SU-DHL-6 (cell line): ENCODE measurements around the gene KRT77.

Experiments
- H2AFZ ChIP-seq: fragments of 200-600 bp; sonication (generic); 2 replicates; pipeline ENCODE4 v1.6.1; 2014; ENCODE audit warnings: low read depth, mild to moderate bottlenecking, moderate library complexity, mixed read lengths, antibody characterized with exemption, low read length; ENCODE audit not compliant: severe bottlenecking
- H3F3A ChIP-seq: fragments of 200-600 bp; shearing (Covaris generic); 2 replicates; pipeline ENCODE4 v1.6.0; 2016; ENCODE audit warnings: antibody characterized with exemption, mild to moderate bottlenecking; ENCODE audit not compliant: insufficient read depth
- H3K27ac ChIP-seq: fragments of 200-600 bp; sonication (generic); 2 replicates; pipeline ENCODE4 v1.5.1; 2016; ENCODE audit warnings: low read depth, mild to moderate bottlenecking, low read length, moderate library complexity, mixed read lengths
- H3K27me3 ChIP-seq: fragments of 200-600 bp; sonication (generic), shearing (Covaris generic); 2 replicates; pipeline ENCODE4 v1.6.0; 2014; ENCODE audit warnings: mild to moderate bottlenecking, low read length
- H3K36me3 ChIP-seq: fragments of 200-600 bp; sonication (generic); 2 replicates; pipeline ENCODE4 v1.6.1; 2014; ENCODE audit warnings: mild to moderate bottlenecking, low read length, mixed read lengths
- H3K4me2 ChIP-seq: fragments of 300-600, 200-600 bp; shearing (Covaris generic), sonication (generic); 2 replicates; pipeline ENCODE4 v1.6.0; 2014; ENCODE audit warnings: low read length, low read depth, mild to moderate bottlenecking; ENCODE audit not compliant: poor library complexity, severe bottlenecking
- H3K4me3 ChIP-seq: fragments of 200-600 bp; sonication (generic); 2 replicates; pipeline ENCODE4 v1.5.1; 2014; ENCODE audit warnings: antibody characterized with exemption, low read length, mild to moderate bottlenecking, mixed read lengths; ENCODE audit not compliant: insufficient read depth, poor library complexity, severe bottlenecking
- H3K79me2 ChIP-seq: fragments of 200-600 bp; sonication (generic); 2 replicates; pipeline ENCODE4 v1.6.1; 2014; ENCODE audit warnings: mild to moderate bottlenecking, low read length, moderate library complexity; ENCODE audit not compliant: insufficient read depth
- H3K9ac ChIP-seq: fragments of 200-600 bp; sonication (generic); 2 replicates; pipeline ENCODE4 v1.7.0; 2014; ENCODE audit warnings: mild to moderate bottlenecking, low read length
- H3K9me2 ChIP-seq: fragments of 200-600 bp; sonication (generic); replicated peaks from 2 replicates; pipeline ENCODE4 v1.6.1; 2014; ENCODE audit warnings: low read length; ENCODE audit not compliant: insufficient read depth
- H3K9me3 ChIP-seq: fragments of 200-600 bp; sonication (generic); 2 replicates; pipeline ENCODE4 v1.6.1; 2014; ENCODE audit warnings: low read length, mixed read lengths; ENCODE audit not compliant: insufficient read depth
- H4K20me1 ChIP-seq: fragments of 200-600 bp; sonication (generic); 2 replicates; pipeline ENCODE4 v1.6.1; 2014; ENCODE audit warnings: low read depth, mild to moderate bottlenecking, antibody characterized with exemption, low read length, moderate library complexity, mixed read lengths
- EZH2phosphoT487 ChIP-seq: fragments of 200-600 bp; sonication (generic), shearing (Covaris generic); conservative IDR thresholded peaks from 2 replicates; pipeline ENCODE4 v1.6.1; 2018; ENCODE audit warnings: mild to moderate bottlenecking, antibody characterized with exemption, low read length, moderate library complexity, mixed read lengths
- TF ChIP-seq, protein P1 (sequence below): fragments of 200-600 bp; sonication (generic); IDR thresholded peaks from one replicate; pipeline ENCODE4 v1.5.1; 2017; ENCODE audit warnings: antibody characterized with exemption, mild to moderate bottlenecking, low read length, moderate library complexity; ENCODE audit not compliant: insufficient read depth, poor library complexity, severe bottlenecking

Gene KRT77

DNA sequence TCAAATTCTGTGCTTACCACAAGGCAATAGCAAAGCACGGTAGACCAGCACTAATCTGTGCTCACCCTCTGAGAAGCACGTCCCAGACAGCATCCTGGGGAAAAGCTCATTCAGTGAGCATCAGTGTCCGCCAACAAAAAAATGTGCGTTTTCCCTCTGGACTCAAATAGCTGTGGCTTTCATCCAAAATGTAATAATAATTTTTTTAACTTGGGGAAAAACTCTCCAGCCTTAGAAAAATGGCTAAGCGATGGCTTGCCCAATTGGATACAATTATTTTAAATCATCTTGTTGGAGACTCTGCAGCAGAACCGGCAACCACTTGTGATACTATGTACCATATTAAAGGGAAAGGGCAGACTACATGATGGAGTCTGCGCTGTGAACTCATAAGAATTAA is 1.1 kb upstream of the KRT77 start:
- Histone ChIP-seq H3K79me2 (no peaks in the 10 kb centered on the region), H3K9me3 (no peaks in the 10 kb centered on the region), H3K9me2 (no peaks in the 10 kb centered on the region), H3F3A (no peaks in the 10 kb centered on the region), H3K36me3 (no peaks in the 10 kb centered on the region), H2AFZ (no peak overlapping the region), H3K27me3 (no peaks in the 10 kb centered on the region), H3K9ac (no peak overlapping the region), H3K4me3 (no peak overlapping the region), H4K20me1 (no peaks in the 10 kb centered on the region), H3K4me2 (no peak overlapping the region), H3K27ac (no peak overlapping the region)
- TF ChIP-seq, protein P1, sequence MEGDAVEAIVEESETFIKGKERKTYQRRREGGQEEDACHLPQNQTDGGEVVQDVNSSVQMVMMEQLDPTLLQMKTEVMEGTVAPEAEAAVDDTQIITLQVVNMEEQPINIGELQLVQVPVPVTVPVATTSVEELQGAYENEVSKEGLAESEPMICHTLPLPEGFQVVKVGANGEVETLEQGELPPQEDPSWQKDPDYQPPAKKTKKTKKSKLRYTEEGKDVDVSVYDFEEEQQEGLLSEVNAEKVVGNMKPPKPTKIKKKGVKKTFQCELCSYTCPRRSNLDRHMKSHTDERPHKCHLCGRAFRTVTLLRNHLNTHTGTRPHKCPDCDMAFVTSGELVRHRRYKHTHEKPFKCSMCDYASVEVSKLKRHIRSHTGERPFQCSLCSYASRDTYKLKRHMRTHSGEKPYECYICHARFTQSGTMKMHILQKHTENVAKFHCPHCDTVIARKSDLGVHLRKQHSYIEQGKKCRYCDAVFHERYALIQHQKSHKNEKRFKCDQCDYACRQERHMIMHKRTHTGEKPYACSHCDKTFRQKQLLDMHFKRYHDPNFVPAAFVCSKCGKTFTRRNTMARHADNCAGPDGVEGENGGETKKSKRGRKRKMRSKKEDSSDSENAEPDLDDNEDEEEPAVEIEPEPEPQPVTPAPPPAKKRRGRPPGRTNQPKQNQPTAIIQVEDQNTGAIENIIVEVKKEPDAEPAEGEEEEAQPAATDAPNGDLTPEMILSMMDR, result no peak
- TF ChIP-seq EZH2phosphoT487, result no peak

DNA sequence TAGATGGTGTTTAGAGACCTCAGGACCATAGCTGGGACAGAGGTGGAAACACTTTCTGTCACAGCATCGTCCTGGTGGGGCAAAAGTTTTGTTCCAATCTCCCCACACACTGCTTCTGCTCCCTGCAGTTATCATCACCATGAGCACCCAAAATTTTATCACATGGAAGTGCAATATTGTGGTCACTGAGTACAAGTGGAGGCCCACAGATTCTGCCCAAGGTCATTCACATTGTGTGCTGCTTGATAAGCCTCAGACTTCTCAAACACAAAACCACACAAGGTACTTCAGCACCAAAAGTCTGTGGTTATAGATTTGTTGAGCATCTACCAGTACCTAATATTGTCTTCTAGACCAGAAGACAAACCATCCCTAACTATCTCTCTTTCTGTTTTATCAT is 554 bp upstream of the KRT77 start:
- Histone ChIP-seq H3F3A (no peaks in the 10 kb centered on the region), H3K9me2 (no peaks in the 10 kb centered on the region), H3K9me3 (no peaks in the 10 kb centered on the region), H3K27ac (no peak overlapping the region), H3K36me3 (no peaks in the 10 kb centered on the region), H4K20me1 (no peaks in the 10 kb centered on the region), H3K79me2 (no peaks in the 10 kb centered on the region), H3K27me3 (no peaks in the 10 kb centered on the region), H2AFZ (no peak overlapping the region), H3K4me3 (no peak overlapping the region), H3K9ac (no peak overlapping the region), H3K4me2 (no peak overlapping the region)
- no peak for TF ChIP-seq EZH2phosphoT487
- TF ChIP-seq, protein P1, result no peak

DNA sequence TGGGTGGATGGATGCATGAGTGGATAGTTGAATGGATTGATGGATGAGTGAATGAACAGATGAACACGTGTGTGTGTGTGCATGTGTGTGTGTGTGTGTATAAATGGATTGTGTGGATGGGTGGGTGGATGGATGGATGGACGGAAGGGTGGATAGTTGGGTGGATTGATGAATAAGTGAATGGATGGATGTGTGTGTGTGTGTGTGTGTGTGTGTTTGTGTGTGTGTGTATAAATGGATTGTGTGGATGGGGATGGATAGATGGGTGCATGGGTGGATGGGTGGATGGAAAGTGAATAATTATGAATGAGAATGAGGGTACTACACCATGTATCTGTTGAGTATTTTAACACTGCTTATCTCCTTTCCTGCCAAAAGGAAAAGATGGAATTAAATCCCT is 986 bp downstream of the KRT77 start:
- H3K36me3 ChIP-seq, result no peaks in the 10 kb centered on the region
- H3K9ac ChIP-seq, result no peak overlapping the region
- no peaks in the 10 kb centered on the region for H3K9me3 ChIP-seq
- no peaks in the 10 kb centered on the region for H3K79me2 ChIP-seq
- no peak overlapping the region for H2AFZ ChIP-seq
- TF ChIP-seq, protein P1, result no peak
- TF ChIP-seq EZH2phosphoT487, result no peak
- no peak overlapping the region for H3K4me3 ChIP-seq
- H3F3A ChIP-seq, result no peaks in the 10 kb centered on the region
- H3K4me2 ChIP-seq, result no peak overlapping the region
- no peaks in the 10 kb centered on the region for H3K27me3 ChIP-seq
- H3K27ac ChIP-seq, result no peak overlapping the region
- H4K20me1 ChIP-seq, result no peaks in the 10 kb centered on the region
- no peaks in the 10 kb centered on the region for H3K9me2 ChIP-seq

DNA sequence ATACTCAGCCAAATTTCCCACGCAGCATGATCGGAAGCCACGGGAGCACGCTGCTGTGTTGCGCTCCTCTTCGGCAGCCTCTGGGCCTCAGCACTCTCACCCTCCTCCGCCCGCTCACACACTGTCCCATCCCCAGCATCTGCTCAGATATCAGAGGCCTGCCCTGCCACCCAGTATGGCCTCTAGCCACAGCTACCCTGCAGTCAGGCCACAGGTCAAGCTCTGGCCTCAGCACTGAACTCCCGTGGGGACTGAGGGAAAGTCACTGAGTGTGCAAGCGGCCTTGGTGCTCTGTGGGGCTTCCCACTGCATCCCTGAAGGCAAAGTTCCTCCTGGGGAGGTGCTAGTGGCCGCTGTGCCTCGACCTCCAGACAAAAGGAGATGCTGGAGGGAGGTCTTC is 2.0 kb downstream of the KRT77 start:
- Histone ChIP-seq H3K27me3 (no peaks in the 10 kb centered on the region), H3F3A (no peaks in the 10 kb centered on the region), H4K20me1 (no peaks in the 10 kb centered on the region), H3K4me3 (no peak overlapping the region), H3K9me3 (no peaks in the 10 kb centered on the region), H3K36me3 (no peaks in the 10 kb centered on the region), H3K79me2 (no peaks in the 10 kb centered on the region), H2AFZ (no peak overlapping the region), H3K4me2 (no peak overlapping the region), H3K27ac (no peak overlapping the region), H3K9me2 (no peaks in the 10 kb centered on the region), H3K9ac (no peak overlapping the region)
- TF ChIP-seq, protein P1, result no peak
- TF ChIP-seq EZH2phosphoT487, result no peak
